Fibroblast of lung (primary cell): Measurements from ENCODE around the gene GDPD4.

Experiments used
- EZH2 ChIP-seq: IDR thresholded peaks from 2 replicates; pipeline ENCODE4 v1.5.1; 2012; ENCODE audit warnings: low read length, control low read depth, mild to moderate bottlenecking; ENCODE audit errors: missing control alignments
- TF ChIP-seq, protein P1 (sequence below), 2 donors: IDR thresholded peaks in 1 of 2; conservative IDR thresholded peaks in 1 of 2; 1 replicate in 1 of 2; 2 replicates in 1 of 2; pipeline ENCODE4 v1.5.1; 2011 to 2012; ENCODE audit warnings: low read length in 2 of 2, control low read depth in 1 of 2, inconsistent platforms in 1 of 2, low read depth in 1 of 2, mild to moderate bottlenecking in 1 of 2

DNA sequence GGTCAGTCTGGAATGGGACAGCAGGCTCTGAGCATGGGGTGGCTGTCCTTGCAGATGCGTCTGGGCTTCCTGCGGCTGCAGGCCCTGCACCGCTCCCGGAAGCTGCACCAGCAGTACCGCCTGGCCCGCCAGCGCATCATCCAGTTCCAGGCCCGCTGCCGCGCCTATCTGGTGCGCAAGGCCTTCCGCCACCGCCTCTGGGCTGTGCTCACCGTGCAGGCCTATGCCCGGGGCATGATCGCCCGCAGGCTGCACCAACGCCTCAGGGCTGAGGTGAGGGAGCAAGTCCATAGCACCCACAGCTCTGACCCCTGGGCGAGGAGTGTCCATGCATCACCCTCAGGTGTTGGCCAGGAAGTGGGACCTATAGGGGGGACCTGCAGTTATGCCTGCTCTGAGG is 121.8 kb downstream of the GDPD4 start:
- TF ChIP-seq, protein P1, sequence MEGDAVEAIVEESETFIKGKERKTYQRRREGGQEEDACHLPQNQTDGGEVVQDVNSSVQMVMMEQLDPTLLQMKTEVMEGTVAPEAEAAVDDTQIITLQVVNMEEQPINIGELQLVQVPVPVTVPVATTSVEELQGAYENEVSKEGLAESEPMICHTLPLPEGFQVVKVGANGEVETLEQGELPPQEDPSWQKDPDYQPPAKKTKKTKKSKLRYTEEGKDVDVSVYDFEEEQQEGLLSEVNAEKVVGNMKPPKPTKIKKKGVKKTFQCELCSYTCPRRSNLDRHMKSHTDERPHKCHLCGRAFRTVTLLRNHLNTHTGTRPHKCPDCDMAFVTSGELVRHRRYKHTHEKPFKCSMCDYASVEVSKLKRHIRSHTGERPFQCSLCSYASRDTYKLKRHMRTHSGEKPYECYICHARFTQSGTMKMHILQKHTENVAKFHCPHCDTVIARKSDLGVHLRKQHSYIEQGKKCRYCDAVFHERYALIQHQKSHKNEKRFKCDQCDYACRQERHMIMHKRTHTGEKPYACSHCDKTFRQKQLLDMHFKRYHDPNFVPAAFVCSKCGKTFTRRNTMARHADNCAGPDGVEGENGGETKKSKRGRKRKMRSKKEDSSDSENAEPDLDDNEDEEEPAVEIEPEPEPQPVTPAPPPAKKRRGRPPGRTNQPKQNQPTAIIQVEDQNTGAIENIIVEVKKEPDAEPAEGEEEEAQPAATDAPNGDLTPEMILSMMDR (conservative IDR thresholded peaks at IDR 0.05 in 1 of 2, IDR thresholded peaks at IDR 0.05 in 1 of 2; ENCODE audit: low read depth in 1 of 2, low read length in 2 of 2) = no peak
- no peak for TF ChIP-seq EZH2
